Inflammatory macrophage treated with lipopolysaccharide for 4 hours (primary cell): Measurements from ENCODE around the gene SLC6A12.

Source experiments
- DNase-seq: peaks from one replicate; pipeline ENCODE4 v3.0.0-alpha.2; 2020

SLC6A12 gene

DNA sequence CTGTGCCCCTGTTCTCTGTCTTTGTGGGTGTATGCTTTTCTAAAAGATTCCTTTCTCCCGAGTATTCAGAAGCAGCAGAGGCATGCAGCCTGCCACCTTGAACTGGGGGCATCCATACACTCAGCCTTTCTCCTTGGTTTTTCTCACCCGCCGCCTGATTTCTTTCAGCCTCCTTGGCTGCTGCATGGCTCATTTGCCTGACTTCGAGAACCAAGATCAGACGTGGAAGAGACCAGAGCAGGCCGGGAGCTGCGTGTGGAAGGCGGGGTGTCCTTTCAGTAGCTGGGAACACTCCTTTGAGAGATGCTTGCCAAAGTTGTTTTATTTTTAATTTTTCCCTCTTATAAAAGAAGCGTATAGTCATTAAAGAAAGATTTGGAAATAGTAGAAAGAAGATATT, 53.1 kb downstream of the SLC6A12 start:
- no peak for DNase-seq

- DNase-seq, result peak; percentile 23
Measured at GRCh38 chr12:159156-159782, 54.7 kb downstream of the SLC6A12 start.

GRCh38 chr12:157644-158043, 56.3 kb downstream of the SLC6A12 start:
- DNase-seq, result no peak

GRCh38 chr12:156945-157344, 57.0 kb downstream of the SLC6A12 start:
- no peak for DNase-seq

DNA sequence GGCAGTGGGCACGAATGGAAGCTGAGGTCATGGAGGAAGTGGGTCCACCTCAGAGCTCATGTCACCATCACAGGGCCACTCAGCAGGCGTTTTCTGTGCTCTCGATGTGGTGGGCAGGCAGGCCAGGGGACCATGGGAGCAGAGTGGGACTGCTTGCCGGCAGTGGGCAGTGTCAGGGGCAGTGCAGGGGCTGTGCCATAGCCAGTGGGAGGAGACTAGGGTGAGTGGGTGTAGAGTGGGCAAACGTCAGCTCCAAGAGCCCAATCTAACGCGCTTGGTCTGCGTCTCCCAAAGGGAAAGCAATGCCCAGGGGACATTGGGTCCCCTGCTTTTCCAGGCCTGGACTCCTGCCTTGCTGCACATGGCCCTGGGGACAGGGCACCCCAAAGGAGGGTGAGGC, 58.3 kb downstream of the SLC6A12 start:
- DNase-seq, result no peak

DNA sequence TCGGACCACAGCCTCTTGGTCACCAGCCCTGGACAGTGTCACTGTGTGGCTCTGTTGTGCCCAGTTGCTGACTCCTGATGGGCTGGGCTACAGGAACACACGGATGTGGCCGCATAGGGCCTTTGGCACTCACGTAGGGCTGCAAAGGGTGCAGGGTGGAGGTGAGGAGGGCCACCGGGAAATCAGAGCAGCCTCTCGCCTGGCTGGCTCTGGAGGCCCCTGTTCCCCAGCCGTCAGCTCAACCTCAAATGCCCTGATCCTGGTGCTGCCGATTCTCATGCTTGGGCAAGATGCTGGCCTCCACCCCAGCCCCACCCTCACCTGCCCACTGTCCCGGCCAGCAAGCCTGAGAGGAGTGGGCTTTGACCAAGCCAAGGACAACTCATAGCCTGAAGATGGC, 59.0 kb downstream of the SLC6A12 start:
- no peak for DNase-seq

DNA sequence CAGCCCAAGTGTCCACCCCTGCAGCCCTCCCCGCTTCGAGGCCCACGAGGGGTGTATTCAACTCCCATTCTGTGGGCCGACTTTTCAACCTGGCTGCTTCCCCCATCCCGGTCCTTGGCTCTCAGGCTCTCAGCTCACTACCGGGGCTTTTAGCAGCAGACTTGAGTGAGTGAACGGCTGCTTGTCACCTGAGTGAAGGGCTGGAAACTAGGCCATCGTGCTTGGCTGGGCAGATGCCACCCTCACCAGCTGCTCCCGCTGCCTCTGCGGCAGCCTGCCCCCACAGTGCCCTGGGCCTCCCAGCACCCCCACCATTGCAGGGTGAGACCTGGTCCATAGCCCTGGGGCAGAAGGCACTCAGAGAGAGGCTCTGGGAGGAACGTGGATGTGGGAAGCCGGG, 59.9 kb downstream of the SLC6A12 start:
- no peak for DNase-seq

GRCh38 chr12:153080-153746, 60.7 kb downstream of the SLC6A12 start:
- peak; percentile 70 for DNase-seq

DNA sequence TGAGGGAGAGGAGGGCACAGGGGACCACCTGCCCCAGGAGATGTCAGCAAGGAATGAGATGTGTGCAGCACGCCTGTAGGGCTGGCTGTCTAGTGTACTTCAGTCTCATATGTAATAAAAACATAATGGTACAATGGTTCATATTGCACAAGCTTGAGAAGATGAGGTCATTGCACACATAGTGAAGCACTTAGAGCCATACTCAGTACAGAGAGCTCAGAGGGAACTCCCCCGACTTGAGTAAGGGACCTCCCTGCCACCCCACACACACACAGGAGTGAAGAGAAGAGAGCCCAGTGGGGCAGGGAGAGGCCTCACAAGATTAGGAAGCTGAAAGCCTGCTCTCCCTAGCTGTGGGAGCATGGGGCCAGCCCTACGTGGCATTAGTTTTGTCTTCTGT, 61.5 kb downstream of the SLC6A12 start:
- peak; percentile 84 for DNase-seq

- DNase-seq, result no peak
Measured at GRCh38 chr12:151579-151978, 62.4 kb downstream of the SLC6A12 start.

DNA sequence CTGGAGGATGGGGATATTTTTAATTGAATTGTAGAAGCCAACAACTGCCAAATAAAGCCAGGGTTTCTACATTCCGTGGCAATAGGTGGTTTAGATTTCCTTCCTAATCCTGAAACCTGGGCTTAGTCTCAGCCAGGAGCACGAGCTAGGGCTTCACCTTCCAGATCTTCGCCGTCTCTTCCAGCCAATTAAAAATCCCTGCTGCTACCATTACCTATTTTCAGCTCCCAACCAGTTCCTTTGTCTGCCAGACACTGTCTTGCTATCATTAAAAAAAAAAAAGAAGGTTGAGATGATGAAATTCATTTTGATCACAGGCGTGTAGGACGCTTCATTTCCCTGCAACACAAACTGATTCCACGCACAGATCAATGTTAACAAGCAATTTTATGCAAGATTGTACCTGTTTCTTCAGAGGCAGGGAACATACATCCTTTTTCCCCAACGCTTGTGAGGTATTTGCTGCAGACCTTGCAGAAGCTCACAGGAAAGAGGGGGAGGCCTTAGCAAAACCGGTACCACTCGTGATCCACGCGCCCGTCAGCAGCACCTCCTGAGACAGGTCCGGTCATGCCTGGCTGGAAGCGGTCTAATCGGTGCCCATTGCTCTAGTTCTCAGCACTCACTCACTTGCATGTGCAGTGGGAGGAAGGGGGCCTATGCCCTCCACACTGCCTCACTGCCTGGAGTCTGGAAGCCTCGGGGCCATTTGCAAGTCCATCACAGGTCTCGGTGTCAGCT, 65.1 kb downstream of the SLC6A12 start:
- no peak for DNase-seq

DNA sequence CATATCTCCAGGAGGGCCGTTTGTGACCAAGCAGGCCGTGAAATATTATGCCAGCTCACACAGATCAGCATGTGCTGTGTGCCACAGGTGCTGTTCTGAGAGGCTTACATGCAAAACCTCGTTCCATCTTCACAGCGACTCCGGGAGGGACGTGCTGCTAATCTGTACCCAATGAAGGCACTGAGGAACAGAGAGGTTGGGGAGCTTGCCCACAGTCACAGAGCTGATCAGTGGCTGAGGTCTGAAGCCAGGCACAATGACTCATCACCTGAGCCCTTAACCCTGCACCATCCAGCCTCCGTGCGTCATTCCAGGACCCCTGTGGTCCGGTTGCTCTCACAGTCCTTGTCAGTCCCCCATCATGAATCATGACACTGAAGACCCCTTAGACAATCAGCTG, 66.7 kb downstream of the SLC6A12 start:
- DNase-seq, result no peak

- DNase-seq, result no peak
Measured at GRCh38 chr12:145369-145960, 68.5 kb downstream of the SLC6A12 start.

GRCh38 chr12:144650-145284, 69.2 kb downstream of the SLC6A12 start:
- DNase-seq, result no peak

- DNase-seq, result no peak
Measured at GRCh38 chr12:143964-144649, 69.8 kb downstream of the SLC6A12 start.

DNA sequence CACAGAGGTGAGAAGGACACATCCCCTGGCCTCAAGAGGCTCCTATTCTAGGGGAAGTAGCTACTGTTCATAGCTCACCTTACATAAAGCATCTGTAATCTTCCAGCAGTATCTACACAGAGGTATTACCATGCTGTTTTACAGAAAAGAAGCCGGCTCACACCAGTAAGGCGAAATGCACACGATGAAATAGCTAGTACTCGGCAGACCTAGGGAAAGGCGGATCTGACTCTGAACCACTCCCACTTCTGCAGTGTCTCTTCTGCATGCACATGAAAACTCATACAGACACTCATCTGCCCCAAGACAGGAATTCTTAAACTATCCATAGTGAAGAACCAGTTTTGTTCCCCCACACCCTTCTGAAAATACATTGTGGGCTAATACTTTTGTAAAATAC, 73.8 kb downstream of the SLC6A12 start:
- no peak for DNase-seq
